ENCODE measurements around the gene NUPR1. TPM values are rescaled to one million over a fixed set of nuclear protein-coding genes. Genes with fewer than 3 reads are reported as not detected.

The NUPR1 gene
- total RNA-seq, 6 experiments from 2014 or later: 31.9 to 60.3 (median 43.7) TPM

- no peak for DNase-seq
- Mint-ChIP-seq H3K36me3 (ENCODE audit: low read depth) (0 out of 2 replicates have a peak, but pooled peaks cover 3% of the 10 kb centered on the region), H3K4me1 (ENCODE audit: low read depth) (no peaks in the 10 kb centered on the region), H3K27ac (no peak overlapping the region), H3K9me3 (no peaks in the 10 kb centered on the region), H3K27me3 (ENCODE audit: insufficient read depth) (peaks cover 2% of the 10 kb centered on the region), H3K4me3 (no peak overlapping the region)
- TF ChIP-seq CTCF (IDR thresholded peaks at IDR 0.05): no peak
These were observed 36.8 kb upstream of the NUPR1 start for GRCh38 chr16:28575446-28576109.

GRCh38 chr16:28574925-28575324 is 36.2 kb upstream of the NUPR1 start:
- 0 out of 2 replicates have a peak, but pooled peaks cover 3% of the 10 kb centered on the region for H3K36me3 Mint-ChIP-seq (ENCODE audit: low read depth)
- no peak for TF ChIP-seq CTCF (IDR thresholded peaks at IDR 0.05)
- no peak for DNase-seq
- H3K4me3 Mint-ChIP-seq: no peak overlapping the region
- H3K27ac Mint-ChIP-seq: no peak overlapping the region
- H3K27me3 Mint-ChIP-seq (ENCODE audit: insufficient read depth): peaks cover 2% of the 10 kb centered on the region
- no peaks in the 10 kb centered on the region for H3K9me3 Mint-ChIP-seq
- no peaks in the 10 kb centered on the region for H3K4me1 Mint-ChIP-seq (ENCODE audit: low read depth)

GRCh38 chr16:28573738-28574718 is 35.3 kb upstream of the NUPR1 start:
- H3K36me3 Mint-ChIP-seq (ENCODE audit: low read depth): 0 out of 2 replicates have a peak, but pooled peaks cover 3% of the 10 kb centered on the region
- DNase-seq: no peak
- H3K4me1 Mint-ChIP-seq (ENCODE audit: low read depth): peaks cover 4% of the 10 kb centered on the region; the same call in 1 of the 2 replicates
- TF ChIP-seq CTCF (IDR thresholded peaks at IDR 0.05): no peak
- peaks cover 2% of the 10 kb centered on the region for H3K27me3 Mint-ChIP-seq (ENCODE audit: insufficient read depth)
- H3K9me3 Mint-ChIP-seq: no peaks in the 10 kb centered on the region
- H3K27ac Mint-ChIP-seq: no peak overlapping the region
- H3K4me3 Mint-ChIP-seq: no peak overlapping the region

- DNase-seq: no peak
- Mint-ChIP-seq H3K9me3 (no peaks in the 10 kb centered on the region), H3K4me3 (no peak overlapping the region), H3K36me3 (ENCODE audit: low read depth) (0 out of 2 replicates have a peak, but pooled peaks cover 3% of the 10 kb centered on the region), H3K4me1 (ENCODE audit: low read depth) (peaks cover 7% of the 10 kb centered on the region; the same call in 1 of the 2 replicates), H3K27me3 (ENCODE audit: insufficient read depth) (peaks cover 2% of the 10 kb centered on the region), H3K27ac (no peak overlapping the region)
- TF ChIP-seq CTCF (IDR thresholded peaks at IDR 0.05): no peak
These were observed 34.1 kb upstream of the NUPR1 start for GRCh38 chr16:28572696-28573510.
